C4-2B (cell line): Measurements from ENCODE around the gene INO80C.

Source experiments
- H3K27ac ChIP-seq: fragments of 450-650 bp; 2 replicates; pipeline ENCODE4 v1.5.1; 2017
- ZFX ChIP-seq: fragments of 450-650 bp; IDR thresholded peaks from 2 replicates; pipeline ENCODE4 v1.6.1; 2017
- TF ChIP-seq, protein P1 (sequence below): fragments of 450-650 bp; conservative IDR thresholded peaks from 2 replicates; pipeline ENCODE4 v1.5.1; 2017; ENCODE audit warnings: mild to moderate bottlenecking

The INO80C gene

GRCh38 chr18:35512761-35513160 is 15.0 kb upstream of the INO80C start:
- no peak overlapping the region for H3K27ac ChIP-seq
- TF ChIP-seq, protein P1, sequence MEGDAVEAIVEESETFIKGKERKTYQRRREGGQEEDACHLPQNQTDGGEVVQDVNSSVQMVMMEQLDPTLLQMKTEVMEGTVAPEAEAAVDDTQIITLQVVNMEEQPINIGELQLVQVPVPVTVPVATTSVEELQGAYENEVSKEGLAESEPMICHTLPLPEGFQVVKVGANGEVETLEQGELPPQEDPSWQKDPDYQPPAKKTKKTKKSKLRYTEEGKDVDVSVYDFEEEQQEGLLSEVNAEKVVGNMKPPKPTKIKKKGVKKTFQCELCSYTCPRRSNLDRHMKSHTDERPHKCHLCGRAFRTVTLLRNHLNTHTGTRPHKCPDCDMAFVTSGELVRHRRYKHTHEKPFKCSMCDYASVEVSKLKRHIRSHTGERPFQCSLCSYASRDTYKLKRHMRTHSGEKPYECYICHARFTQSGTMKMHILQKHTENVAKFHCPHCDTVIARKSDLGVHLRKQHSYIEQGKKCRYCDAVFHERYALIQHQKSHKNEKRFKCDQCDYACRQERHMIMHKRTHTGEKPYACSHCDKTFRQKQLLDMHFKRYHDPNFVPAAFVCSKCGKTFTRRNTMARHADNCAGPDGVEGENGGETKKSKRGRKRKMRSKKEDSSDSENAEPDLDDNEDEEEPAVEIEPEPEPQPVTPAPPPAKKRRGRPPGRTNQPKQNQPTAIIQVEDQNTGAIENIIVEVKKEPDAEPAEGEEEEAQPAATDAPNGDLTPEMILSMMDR = no peak
- TF ChIP-seq ZFX = no peak

DNA sequence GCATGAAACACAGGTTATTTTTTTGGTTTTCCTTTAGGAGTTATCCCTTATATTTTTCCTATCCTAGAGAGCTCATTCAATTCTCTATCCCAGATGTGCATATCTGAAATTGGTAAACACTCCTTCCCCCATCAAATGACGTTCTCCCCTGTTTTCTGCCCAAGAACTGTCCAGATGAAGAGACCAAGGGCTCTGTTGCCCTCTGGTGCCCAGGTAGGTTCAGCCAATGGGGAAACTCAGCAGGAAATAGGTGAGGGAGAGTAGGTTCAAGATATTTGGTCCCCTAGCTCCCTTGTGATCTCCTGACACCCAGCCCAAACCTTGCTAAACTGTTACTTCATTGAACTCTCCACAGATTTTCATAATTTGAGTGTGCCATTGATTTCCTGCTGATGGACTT is 14.1 kb upstream of the INO80C start:
- TF ChIP-seq, protein P1 = no peak
- no peak for TF ChIP-seq ZFX
- H3K27ac ChIP-seq = no peak overlapping the region

DNA sequence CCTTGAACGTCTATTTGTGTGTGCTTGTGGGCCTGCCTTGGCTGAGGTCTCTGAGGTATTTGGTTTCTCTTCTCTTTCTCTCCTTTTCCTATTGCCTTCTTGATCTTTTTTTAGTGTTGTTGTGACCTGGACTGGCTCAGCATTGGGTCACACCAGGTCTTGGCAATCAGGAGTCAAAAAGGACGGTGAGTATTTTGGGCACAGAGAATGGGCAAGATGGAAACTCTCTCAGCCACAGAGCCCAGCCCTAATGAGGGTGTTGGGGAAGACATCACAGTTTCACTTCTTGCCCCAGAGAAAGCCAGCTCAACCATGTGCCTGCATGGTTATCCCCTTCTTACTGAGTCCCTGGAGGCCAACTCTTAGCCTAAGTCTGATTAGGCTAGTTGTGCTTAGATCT is 13.7 kb upstream of the INO80C start:
- TF ChIP-seq ZFX = no peak
- TF ChIP-seq, protein P1 = no peak
- no peak overlapping the region for H3K27ac ChIP-seq

GRCh38 chr18:35510076-35510651 is 12.4 kb upstream of the INO80C start:
- H3K27ac ChIP-seq = no peak overlapping the region
- TF ChIP-seq, protein P1 = no peak
- TF ChIP-seq ZFX = no peak

DNA sequence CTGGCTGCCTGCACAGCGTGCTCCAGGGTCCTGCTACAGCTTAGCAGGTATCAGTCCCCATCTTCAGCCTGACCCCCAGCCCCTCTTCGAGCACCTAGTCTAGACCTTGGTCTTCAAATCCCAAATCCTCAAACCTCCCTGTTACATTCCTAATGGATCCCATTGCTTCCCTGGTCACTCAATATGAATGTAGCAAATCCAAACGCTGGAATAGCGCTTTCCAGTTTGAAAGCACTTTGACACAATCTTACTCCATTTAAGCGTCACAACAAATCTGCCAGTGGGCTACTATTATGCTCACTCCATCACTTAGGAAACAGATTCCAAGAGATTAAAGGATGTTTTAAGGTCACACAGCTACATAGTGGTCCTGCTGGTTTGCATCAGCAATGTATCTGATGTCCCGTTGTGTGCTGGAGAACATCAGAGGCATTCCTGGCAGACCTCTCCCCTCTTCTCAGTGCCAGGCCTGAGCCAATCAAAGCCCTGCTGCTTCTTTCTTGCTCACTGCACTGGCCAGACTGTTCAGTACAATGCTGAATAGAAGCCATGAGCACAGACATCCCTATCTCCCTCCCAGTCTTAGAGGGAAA is 11.1 kb upstream of the INO80C start:
- H3K27ac ChIP-seq = no peak overlapping the region
- TF ChIP-seq, protein P1 = no peak
- no peak for TF ChIP-seq ZFX

DNA sequence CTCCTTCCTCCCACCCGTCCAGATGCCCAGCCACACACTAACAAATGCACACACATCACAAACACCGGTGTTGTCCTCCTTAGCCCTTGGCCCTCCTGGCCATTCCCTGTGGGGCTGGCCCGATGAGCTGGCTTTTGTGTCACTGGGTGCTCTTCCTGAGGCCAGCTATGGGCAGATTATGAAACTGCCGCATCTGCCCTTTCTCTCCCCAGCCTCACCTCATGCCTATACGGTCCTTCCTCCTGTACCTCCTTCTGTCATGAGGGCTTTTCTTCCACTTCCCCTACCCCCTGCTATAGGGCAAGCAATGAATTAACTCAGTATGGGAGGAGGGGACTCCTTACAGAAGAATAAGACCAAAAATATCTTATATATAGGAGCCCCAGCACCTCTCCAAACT is 10.3 kb upstream of the INO80C start:
- TF ChIP-seq, protein P1 = no peak
- no peak for TF ChIP-seq ZFX
- no peak overlapping the region for H3K27ac ChIP-seq

DNA sequence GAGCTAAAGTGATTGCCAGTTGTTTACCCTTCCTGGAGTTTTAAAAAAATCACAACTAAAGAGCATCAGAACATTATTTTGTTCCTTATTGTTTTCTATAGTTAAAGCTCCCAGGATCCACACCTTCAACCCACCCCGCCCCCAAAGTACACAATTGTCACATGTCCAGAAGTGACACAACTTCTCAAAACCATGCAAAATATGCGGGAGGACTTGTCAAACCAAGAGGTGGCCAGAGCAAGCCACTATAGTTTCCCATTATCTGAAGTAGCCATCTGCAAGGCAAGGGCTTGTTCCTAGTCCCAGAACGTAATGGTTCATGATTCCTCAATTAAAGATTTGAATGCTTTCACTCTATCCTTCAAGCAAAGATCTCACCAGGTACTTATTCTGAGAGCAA is 9.9 kb upstream of the INO80C start:
- TF ChIP-seq ZFX = no peak
- TF ChIP-seq, protein P1 = no peak
- no peak overlapping the region for H3K27ac ChIP-seq
